Testis (tissue), 2 donors: ENCODE measurements around the gene RHEB.

Experiments
- CTCF ChIP-seq, 3 experiments: fragments of 450-650 bp in 2 of 3; fragments of 200-600 bp in 1 of 3; sonication (generic) in 1 of 3; IDR thresholded peaks; one replicate each; pipeline ENCODE4 v1.5.1; 2016 to 2019; ENCODE audit warnings: antibody characterized with exemption in 3 of 3, mild to moderate bottlenecking in 2 of 3, moderate library complexity in 1 of 3
- POLR2A ChIP-seq: fragments of 450-650 bp; IDR thresholded peaks from one replicate; pipeline ENCODE4 v1.6.1; 2017; ENCODE audit warnings: antibody characterized with exemption, mild to moderate bottlenecking, moderate library complexity

GRCh38 chr7:151560243-151560642 lies 40.5 kb upstream of the RHEB start:
- TF ChIP-seq POLR2A (no peak), CTCF (IDR thresholded peaks at IDR 0.05) (no peak)
